HepG2 (cell line): Measurements from ENCODE around the gene OR1G1. TPM values are rescaled to one million over a fixed set of nuclear protein-coding genes. Genes with fewer than 3 reads are reported as not detected.

Experiments
- ATAC-seq: fragments of 200-7000 bp; cut with Tn5 transposase; 3 replicates; pipeline ENCODE4 v1.9.1; 2020; ENCODE audit warnings: mild to moderate bottlenecking, moderate library complexity
- Bru-seq: library from RNA; stranded (reverse); fragments of 400-500 nt; gene quantifications from one replicate; lab custom pipeline; 2021; lab: Mats Ljungman, UMichigan
- BruChase-seq, 2 experiments: library from RNA; stranded (reverse); fragments of 400-500 nt; gene quantifications; one replicate each; lab custom pipeline; 2021; lab: Mats Ljungman, UMichigan
- BruUV-seq: library from RNA; stranded (reverse); fragments of 400-500 nt; replicated peaks from 2 replicates; lab custom pipeline; 2021; lab: Mats Ljungman, UMichigan
- CTCF ChIA-PET: fragments of 300-600 bp; formaldehyde crosslinking; extraction: SDS; loops from one replicate; lab custom pipeline; 2021; ENCODE audit warnings: low total read pairs, inconsistent platforms, low intra/inter-chr PET ratio; lab: Yijun Ruan, JAX
- POLR2A ChIA-PET: fragments of 350-600 bp; sonication (Branson Sonifier 250); formaldehyde crosslinking; loops from one replicate; lab custom pipeline; 2020; ENCODE audit warnings: antibody characterized with exemption, inconsistent platforms; lab: Yijun Ruan, JAX
- DNase-seq: peaks from one replicate; pipeline ENCODE4 v3.0.0-alpha.2; 2015; ENCODE audit warnings: low spot score
- FAIRE-seq: peaks from 3 replicates; lab custom pipeline; 2011; peaks lifted over from hg19 to GRCh38; lab: Jason Lieb, UNC
- H2AFZ ChIP-seq: one replicate; pipeline ENCODE4 v1.6.1; 2011; ENCODE audit warnings: low read length, inconsistent platforms
- H3K27ac ChIP-seq: fragments of 300-600 bp; 3 replicates; pipeline ENCODE4 v1.8.0; 2011; ENCODE audit warnings: mixed run types, mild to moderate bottlenecking, mixed read lengths, low read length, inconsistent platforms; ENCODE audit not compliant: insufficient read depth; ENCODE audit errors: extremely low read length
- H3K27me3 ChIP-seq, 2 experiments: fragments of 200-600 bp in 1 of 2; 2 replicates in 1 of 2; 3 replicates in 1 of 2; pipeline versions ENCODE4 v1.6.0 to v1.8.0; 2011; ENCODE audit warnings: low read length in 2 of 2, mild to moderate bottlenecking in 2 of 2, moderate library complexity in 2 of 2, inconsistent platforms in 1 of 2; ENCODE audit not compliant: insufficient read depth in 2 of 2, control insufficient read depth in 1 of 2
- H3K36me3 ChIP-seq, 2 experiments: fragments of 200-600 bp in 1 of 2; replicated peaks in 1 of 2; 2 replicates in 1 of 2; 3 replicates in 1 of 2; pipeline versions ENCODE4 v1.5.1 to v1.8.0; 2011; ENCODE audit warnings: low read length in 2 of 2, inconsistent platforms in 1 of 2; ENCODE audit not compliant: insufficient read depth in 2 of 2, control insufficient read depth in 1 of 2
- H3K4me1 ChIP-seq: 2 replicates; pipeline ENCODE4 v1.5.1; 2012; ENCODE audit warnings: low read length, inconsistent platforms; ENCODE audit not compliant: insufficient read depth
- H3K4me2 ChIP-seq: 2 replicates; pipeline ENCODE4 v1.6.0; 2011; ENCODE audit warnings: low read depth, low read length, inconsistent platforms
- H3K4me3 ChIP-seq, 3 experiments: fragments of 200-600 bp in 1 of 3; sonication (generic), shearing (Covaris generic) in 1 of 3; replicated peaks in 1 of 3; 2 replicates each; pipeline ENCODE4 v1.5.1; 2011 to 2016; ENCODE audit warnings: low read length in 3 of 3, inconsistent platforms in 2 of 3, low read depth in 2 of 3, mild to moderate bottlenecking in 2 of 3, control low read depth in 1 of 3, mixed read lengths in 1 of 3; ENCODE audit not compliant: insufficient read depth in 1 of 3
- H3K79me2 ChIP-seq: one replicate; pipeline ENCODE4 v1.6.1; 2011; ENCODE audit warnings: low read length, inconsistent platforms; ENCODE audit not compliant: insufficient read depth
- H3K9ac ChIP-seq: 2 replicates; pipeline ENCODE4 v1.6.0; 2011; ENCODE audit warnings: mild to moderate bottlenecking, low read depth, low read length, inconsistent platforms; ENCODE audit not compliant: insufficient read depth
- H3K9me3 ChIP-seq: 2 replicates; pipeline ENCODE4 v1.5.1; 2012; ENCODE audit warnings: mild to moderate bottlenecking, low read length
- H4K20me1 ChIP-seq: 2 replicates; pipeline ENCODE4 v1.6.0; 2011; ENCODE audit warnings: inconsistent platforms, mild to moderate bottlenecking, low read length, moderate library complexity; ENCODE audit not compliant: insufficient read depth
- ATM ChIP-seq: fragments of 450-650 bp; IDR thresholded peaks from 2 replicates; pipeline ENCODE4 v1.7.1; 2017; ENCODE audit warnings: mild to moderate bottlenecking, borderline replicate concordance
- CHD2 ChIP-seq: IDR thresholded peaks from 2 replicates; pipeline ENCODE4 v1.6.1; 2011; ENCODE audit warnings: low read depth, low read length, improper control_type of control experiment
- ISL2 ChIP-seq: sonication (generic); formaldehyde crosslinking; IDR thresholded peaks from 2 replicates; pipeline ENCODE4 v1.5.0; 2020; ENCODE audit warnings: missing genetic modification reagents
- MEIS2 ChIP-seq: sonication (generic); formaldehyde crosslinking; IDR thresholded peaks from 2 replicates; pipeline ENCODE4 v1.9.0; 2021; ENCODE audit warnings: mild to moderate bottlenecking, missing genetic modification reagents
- MTF1 ChIP-seq: sonication (generic); formaldehyde crosslinking; IDR thresholded peaks from 2 replicates; pipeline ENCODE4 v1.5.0; 2020; ENCODE audit warnings: missing genetic modification reagents
- RBAK ChIP-seq: sonication (generic); formaldehyde crosslinking; IDR thresholded peaks from 2 replicates; pipeline ENCODE4 v1.5.1; 2020; ENCODE audit warnings: mild to moderate bottlenecking, missing genetic modification reagents
- SOX6 ChIP-seq, 2 experiments: fragments of 450-650 bp in 1 of 2; sonication (generic) in 1 of 2; formaldehyde crosslinking in 1 of 2; IDR thresholded peaks; 2 replicates each; pipeline versions ENCODE4 v1.4.0 to v1.6.1; 2017 to 2020; ENCODE audit warnings: antibody characterized with exemption in 1 of 2, mild to moderate bottlenecking in 1 of 2, missing genetic modification reagents in 1 of 2
- STAT5B ChIP-seq: sonication (generic); formaldehyde crosslinking; IDR thresholded peaks from 2 replicates; pipeline ENCODE4 v1.4.0; 2020; ENCODE audit warnings: missing genetic modification reagents
- ZFP82 ChIP-seq: sonication (generic); formaldehyde crosslinking; IDR thresholded peaks from 2 replicates; pipeline ENCODE4 v1.5.1; 2020; ENCODE audit warnings: mild to moderate bottlenecking, missing genetic modification reagents, borderline replicate concordance
- WGBS: methylation state at CpG from one replicate; pipeline ENCODE4 v1.1.6; 2017; ENCODE audit warnings: low lambda C conversion rate; 5-methylcytosine and 5-hydroxymethylcytosine counted together
- in situ Hi-C: cut with HindIII; loops from 2 replicates; pipeline ENCODE4 v1.10.0; 2017; ENCODE audit warnings: low pct_unique_long_range_greater_than_20kb; ENCODE audit not compliant: extremely low pct_ligation_motif_present
- intact Hi-C: fragments of 100-400 bp; cut with micrococcal nuclease; formaldehyde crosslinking; loops from one replicate; pipeline ENCODE4 v1.10.0; 2022; ENCODE audit not compliant: unreplicated experiment
- long read RNA-seq, 2 experiments: library from RNA in 1 of 2; library from polyadenylated mRNA in 1 of 2; stranded (forward) in 1 of 2; unstranded in 1 of 2; transcript quantifications; one replicate each; pipeline ENCODE4 v2.0.0, GENCODE V29; 2019 to 2022
- polyA minus RNA-seq, 3 experiments: library from RNA; depleted of rRNA, polyadenylated mRNA; stranded (reverse); fragments of >200 nt; gene quantifications; 2 replicates each; pipeline ENCODE4 v1.2.3, GENCODE V29; 2011; ENCODE audit warnings: low replicate concordance in 1 of 3
- polyA plus RNA-seq, 8 experiments: library from polyadenylated mRNA; depleted of rRNA in 3 of 8; stranded (reverse) in 7 of 8; unstranded in 1 of 8; fragments of >200 nt; fragmentation: Illumina TruSeq in 4 of 8; extraction: Trizol in 4 of 8; gene quantifications; 2 replicates each; pipeline versions ENCODE4 v1.2.1 to v1.2.3, GENCODE V29; 2011 to 2016; ENCODE audit warnings: low read depth in 4 of 8, missing spikeins in 1 of 8, mixed read lengths in 1 of 8; ENCODE audit not compliant: insufficient read depth in 1 of 8
- total RNA-seq, 5 experiments: library from RNA; depleted of rRNA; stranded (reverse); fragments of >200 nt; fragmentation: Illumina TruSeq; extraction: Trizol; gene quantifications; 2 replicates each; pipeline ENCODE4 v1.2.3, GENCODE V29; 2016; ENCODE audit warnings: low read depth in 1 of 5
- TF ChIP-seq, protein P1 (sequence below): fragments of 450-650 bp; IDR thresholded peaks from 2 replicates; pipeline ENCODE4 v1.6.1; 2017
- TF ChIP-seq, protein P2 (sequence below): sonication (generic); formaldehyde crosslinking; IDR thresholded peaks from 2 replicates; pipeline ENCODE4 v1.4.0; 2020; ENCODE audit warnings: missing genetic modification reagents, borderline replicate concordance
- TF ChIP-seq, protein P3 (sequence below): sonication (generic); formaldehyde crosslinking; conservative IDR thresholded peaks from 2 replicates; pipeline ENCODE4 v1.4.0; 2020; ENCODE audit warnings: missing genetic modification reagents

OR1G1 gene
- total RNA-seq (2016; rRNA removed; fragmentation: Illumina TruSeq; extraction: Trizol) (not detected in 2 replicates), polyA plus RNA-seq (2011; rRNA removed) (not detected in 2 replicates), polyA minus RNA-seq (2011; rRNA and poly(A)+ RNA removed; ENCODE audit: low replicate concordance) (not detected in 2 replicates), Bru-seq, nascent RNA (not detected), BruChase-seq, experiment 1, labeled RNA remaining after a 6-hour chase (not detected), BruChase-seq, experiment 2, labeled RNA remaining after a 2-hour chase (not detected)
- total RNA-seq (2016; cell fraction: cytosol; rRNA removed; fragmentation: Illumina TruSeq; extraction: Trizol; ENCODE audit: low read depth) = not detected in 2 replicates
- not detected in 2 replicates for total RNA-seq (2016; cell fraction: insoluble cytoplasmic fraction; rRNA removed; fragmentation: Illumina TruSeq; extraction: Trizol)
- not detected in 2 replicates for total RNA-seq (2016; cell fraction: membrane; rRNA removed; fragmentation: Illumina TruSeq; extraction: Trizol)
- not detected in 2 replicates for total RNA-seq (2016; cell fraction: nucleus; rRNA removed; fragmentation: Illumina TruSeq; extraction: Trizol)
- not detected in 2 replicates for polyA plus RNA-seq (2011; cell fraction: cytosol; rRNA removed)
- polyA plus RNA-seq (2011; cell fraction: nucleus; rRNA removed) = not detected in 2 replicates
- polyA plus RNA-seq (2012) = not detected in 2 replicates
- not detected in 2 replicates for polyA plus RNA-seq (2016; cell fraction: cytosol; fragmentation: Illumina TruSeq; extraction: Trizol; ENCODE audit: low read depth)
- polyA plus RNA-seq (2016; cell fraction: insoluble cytoplasmic fraction; fragmentation: Illumina TruSeq; extraction: Trizol; ENCODE audit: low read depth) = not detected in 2 replicates
- not detected in 2 replicates for polyA plus RNA-seq (2016; cell fraction: membrane; fragmentation: Illumina TruSeq; extraction: Trizol; ENCODE audit: low read depth)
- polyA plus RNA-seq (2016; cell fraction: nucleus; fragmentation: Illumina TruSeq; extraction: Trizol; ENCODE audit: insufficient read depth, low read depth) = not detected in 2 replicates
- not detected in 2 replicates for polyA minus RNA-seq (2011; cell fraction: cytosol; rRNA and poly(A)+ RNA removed)
- polyA minus RNA-seq (2011; cell fraction: nucleus; rRNA and poly(A)+ RNA removed) = not detected in 2 replicates
- long read RNA-seq, experiment 1 = 0 reads
- long read RNA-seq, experiment 2 = 0 reads

DNA sequence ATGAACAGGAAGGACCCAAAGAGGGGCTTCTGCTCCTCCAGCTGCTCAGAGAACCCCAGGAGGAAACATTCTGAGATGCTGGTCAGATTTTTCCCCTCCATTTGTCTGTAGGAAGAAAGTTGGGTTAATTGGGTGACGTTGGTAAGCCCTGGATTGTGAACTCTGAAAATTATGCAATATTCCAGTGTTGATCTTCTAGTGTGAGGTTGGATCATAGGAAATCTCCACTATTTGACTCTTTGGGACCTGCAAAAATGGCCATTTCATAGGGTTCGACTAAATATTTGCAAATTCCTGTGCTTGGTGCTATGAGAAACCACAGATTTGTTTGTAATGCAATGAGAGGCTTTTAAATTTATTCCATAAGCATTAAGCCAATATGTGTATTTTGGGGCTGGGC lies at the start of gene OR1G1:
TSS of gene OR1G1 (minus strand) at position 101 of the 400 bp plus-strand sequence. CDS start at position 101, 0 bp downstream.
- no peak for DNase-seq
- BruUV-seq = no TSS peak
- no peaks in the 10 kb centered on the region for H4K20me1 ChIP-seq
- ATAC-seq = no peak
- H3K9me3 ChIP-seq = no peaks in the 10 kb centered on the region
- ChIA-PET CTCF (no interaction called here), POLR2A (no interaction called here)
- TF ChIP-seq ISL2 (CRISPR knock-in tag) (no peak), ZFP82 (no peak), STAT5B (CRISPR knock-in tag) (no peak), SOX6 (IDR thresholded peaks at IDR 0.05) (no peak), SOX6 (CRISPR knock-in tag; IDR thresholded peaks at IDR 0.05) (no peak), MEIS2 (no peak), ATM (no peak), CHD2 (no peak), RBAK (CRISPR knock-in tag) (no peak), MTF1 (CRISPR knock-in tag) (no peak)
- TF ChIP-seq, protein P1, sequence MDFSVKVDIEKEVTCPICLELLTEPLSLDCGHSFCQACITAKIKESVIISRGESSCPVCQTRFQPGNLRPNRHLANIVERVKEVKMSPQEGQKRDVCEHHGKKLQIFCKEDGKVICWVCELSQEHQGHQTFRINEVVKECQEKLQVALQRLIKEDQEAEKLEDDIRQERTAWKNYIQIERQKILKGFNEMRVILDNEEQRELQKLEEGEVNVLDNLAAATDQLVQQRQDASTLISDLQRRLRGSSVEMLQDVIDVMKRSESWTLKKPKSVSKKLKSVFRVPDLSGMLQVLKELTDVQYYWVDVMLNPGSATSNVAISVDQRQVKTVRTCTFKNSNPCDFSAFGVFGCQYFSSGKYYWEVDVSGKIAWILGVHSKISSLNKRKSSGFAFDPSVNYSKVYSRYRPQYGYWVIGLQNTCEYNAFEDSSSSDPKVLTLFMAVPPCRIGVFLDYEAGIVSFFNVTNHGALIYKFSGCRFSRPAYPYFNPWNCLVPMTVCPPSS = no peak
- TF ChIP-seq, protein P2, sequence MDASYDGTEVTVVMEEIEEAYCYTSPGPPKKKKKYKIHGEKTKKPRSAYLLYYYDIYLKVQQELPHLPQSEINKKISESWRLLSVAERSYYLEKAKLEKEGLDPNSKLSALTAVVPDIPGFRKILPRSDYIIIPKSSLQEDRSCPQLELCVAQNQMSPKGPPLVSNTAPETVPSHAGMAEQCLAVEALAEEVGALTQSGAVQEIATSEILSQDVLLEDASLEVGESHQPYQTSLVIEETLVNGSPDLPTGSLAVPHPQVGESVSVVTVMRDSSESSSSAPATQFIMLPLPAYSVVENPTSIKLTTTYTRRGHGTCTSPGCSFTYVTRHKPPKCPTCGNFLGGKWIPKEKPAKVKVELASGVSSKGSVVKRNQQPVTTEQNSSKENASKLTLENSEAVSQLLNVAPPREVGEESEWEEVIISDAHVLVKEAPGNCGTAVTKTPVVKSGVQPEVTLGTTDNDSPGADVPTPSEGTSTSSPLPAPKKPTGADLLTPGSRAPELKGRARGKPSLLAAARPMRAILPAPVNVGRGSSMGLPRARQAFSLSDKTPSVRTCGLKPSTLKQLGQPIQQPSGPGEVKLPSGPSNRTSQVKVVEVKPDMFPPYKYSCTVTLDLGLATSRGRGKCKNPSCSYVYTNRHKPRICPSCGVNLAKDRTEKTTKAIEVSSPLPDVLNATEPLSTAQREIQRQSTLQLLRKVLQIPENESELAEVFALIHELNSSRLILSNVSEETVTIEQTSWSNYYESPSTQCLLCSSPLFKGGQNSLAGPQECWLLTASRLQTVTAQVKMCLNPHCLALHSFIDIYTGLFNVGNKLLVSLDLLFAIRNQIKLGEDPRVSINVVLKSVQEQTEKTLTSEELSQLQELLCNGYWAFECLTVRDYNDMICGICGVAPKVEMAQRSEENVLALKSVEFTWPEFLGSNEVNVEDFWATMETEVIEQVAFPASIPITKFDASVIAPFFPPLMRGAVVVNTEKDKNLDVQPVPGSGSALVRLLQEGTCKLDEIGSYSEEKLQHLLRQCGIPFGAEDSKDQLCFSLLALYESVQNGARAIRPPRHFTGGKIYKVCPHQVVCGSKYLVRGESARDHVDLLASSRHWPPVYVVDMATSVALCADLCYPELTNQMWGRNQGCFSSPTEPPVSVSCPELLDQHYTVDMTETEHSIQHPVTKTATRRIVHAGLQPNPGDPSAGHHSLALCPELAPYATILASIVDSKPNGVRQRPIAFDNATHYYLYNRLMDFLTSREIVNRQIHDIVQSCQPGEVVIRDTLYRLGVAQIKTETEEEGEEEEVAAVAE (CRISPR knock-in tag) = no peak
- TF ChIP-seq, protein P3, sequence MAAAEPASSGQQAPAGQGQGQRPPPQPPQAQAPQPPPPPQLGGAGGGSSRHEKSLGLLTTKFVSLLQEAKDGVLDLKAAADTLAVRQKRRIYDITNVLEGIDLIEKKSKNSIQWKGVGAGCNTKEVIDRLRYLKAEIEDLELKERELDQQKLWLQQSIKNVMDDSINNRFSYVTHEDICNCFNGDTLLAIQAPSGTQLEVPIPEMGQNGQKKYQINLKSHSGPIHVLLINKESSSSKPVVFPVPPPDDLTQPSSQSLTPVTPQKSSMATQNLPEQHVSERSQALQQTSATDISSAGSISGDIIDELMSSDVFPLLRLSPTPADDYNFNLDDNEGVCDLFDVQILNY = no peak
- WGBS = 4% methylated on average over 2 of the region's 2 CpGs
- H3K27me3 ChIP-seq = peaks cover 1 to 20% of the 10 kb centered on the region in 2 experiments; a peak in 2 of 5 replicates
- intact Hi-C loops (no loop called here), in situ Hi-C loops (no loop called here)
- H3K27ac ChIP-seq = no peak within 1 kb of the TSS
- no peak for FAIRE-seq
- no peak within 1 kb of the TSS for H3K9ac ChIP-seq
- H3K4me1 ChIP-seq = no peaks in the 10 kb centered on the region
- H3K4me2 ChIP-seq = no peak within 1 kb of the TSS
- no peak within 1 kb of the TSS for H3K4me3 ChIP-seq
- H2AFZ ChIP-seq = no peak within 1 kb of the TSS
- no peaks in the 10 kb centered on the region for H3K36me3 ChIP-seq
- H3K79me2 ChIP-seq = no peaks in the 10 kb centered on the region
